Liver (tissue), 9 donors: ENCODE measurements around the gene CDH4. TPM values are rescaled to one million over a fixed set of nuclear protein-coding genes. Genes with fewer than 3 reads are reported as not detected.

Source experiments
- DNase-seq: peaks from one replicate; pipeline ENCODE4 v3.0.0-alpha.2; 2017; ENCODE audit warnings: low spot score
- H3K27ac ChIP-seq, 2 donors: one replicate each; pipeline ENCODE4 v1.7.0; 2013; ENCODE audit warnings: inconsistent platforms in 2 of 2, low read length in 2 of 2, control low read depth in 1 of 2, low read depth in 1 of 2, mild to moderate bottlenecking in 1 of 2
- H3K27me3 ChIP-seq, 4 donors: one replicate each; pipeline versions ENCODE4 v1.6.1 to v1.7.0; 2013; ENCODE audit warnings: low read length in 3 of 4, inconsistent platforms in 1 of 4, mild to moderate bottlenecking in 1 of 4, moderate library complexity in 1 of 4; ENCODE audit not compliant: control insufficient read depth in 4 of 4, insufficient read depth in 4 of 4
- H3K36me3 ChIP-seq, 4 donors: one replicate each; pipeline versions ENCODE4 v1.6.1 to v1.7.0; 2013; ENCODE audit warnings: low read length in 3 of 4, mild to moderate bottlenecking in 3 of 4, low read depth in 1 of 4, moderate library complexity in 1 of 4; ENCODE audit not compliant: control insufficient read depth in 4 of 4, insufficient read depth in 3 of 4
- H3K4me1 ChIP-seq, 4 donors: one replicate each; pipeline versions ENCODE4 v1.6.1 to v1.7.0; 2013; ENCODE audit warnings: low read length in 3 of 4, mild to moderate bottlenecking in 3 of 4, moderate library complexity in 1 of 4; ENCODE audit not compliant: control insufficient read depth in 4 of 4, insufficient read depth in 4 of 4
- H3K4me3 ChIP-seq, 3 donors: one replicate each; pipeline versions ENCODE4 v1.6.1 to v1.7.0; 2013; ENCODE audit warnings: low read length in 3 of 3, control low read depth in 1 of 3, low read depth in 1 of 3, mild to moderate bottlenecking in 1 of 3
- H3K9ac ChIP-seq, 2 donors: one replicate each; pipeline ENCODE4 v1.7.0; 2013; ENCODE audit warnings: low read length in 2 of 2, mild to moderate bottlenecking in 2 of 2, moderate library complexity in 2 of 2, control low read depth in 1 of 2, low read depth in 1 of 2
- H3K9me3 ChIP-seq, 4 donors: one replicate each; pipeline versions ENCODE4 v1.6.1 to v1.7.0; 2013; ENCODE audit warnings: low read length in 3 of 4; ENCODE audit not compliant: control insufficient read depth in 4 of 4
- ATF3 ChIP-seq: IDR thresholded peaks from 2 replicates; pipeline ENCODE4 v1.6.1; 2016; ENCODE audit warnings: antibody characterized with exemption
- CTCF ChIP-seq: fragments of 150-350 bp; IDR thresholded peaks from 2 replicates; pipeline ENCODE4 v1.5.1; 2017; ENCODE audit warnings: improper control_type of control experiment, low read depth, low read length; ENCODE audit not compliant: missing input control
- FOXA1 ChIP-seq: IDR thresholded peaks from 2 replicates; pipeline ENCODE4 v1.6.1; 2016; ENCODE audit warnings: antibody characterized with exemption
- FOXA2 ChIP-seq: IDR thresholded peaks from 2 replicates; pipeline ENCODE4 v1.6.1; 2016; ENCODE audit warnings: antibody characterized with exemption
- GABPA ChIP-seq, 2 donors: IDR thresholded peaks in 1 of 2; conservative IDR thresholded peaks in 1 of 2; 2 replicates each; pipeline ENCODE4 v1.6.1; 2016; ENCODE audit warnings: antibody characterized with exemption in 2 of 2, mild to moderate bottlenecking in 1 of 2, moderate library complexity in 1 of 2
- HNF4G ChIP-seq: IDR thresholded peaks from 2 replicates; pipeline ENCODE4 v1.6.1; 2016; ENCODE audit warnings: antibody characterized with exemption
- JUND ChIP-seq, 2 donors: IDR thresholded peaks; 2 replicates each; pipeline ENCODE4 v1.6.1; 2016; ENCODE audit warnings: antibody characterized with exemption in 2 of 2
- NR2F2 ChIP-seq: IDR thresholded peaks from 2 replicates; pipeline ENCODE4 v1.6.1; 2016; ENCODE audit warnings: antibody characterized with exemption
- RAD21 ChIP-seq, 2 donors: IDR thresholded peaks; 2 replicates each; pipeline ENCODE4 v1.6.1; 2016; ENCODE audit warnings: antibody characterized with exemption in 2 of 2, mild to moderate bottlenecking in 2 of 2
- RXRA ChIP-seq, 2 donors: IDR thresholded peaks; 2 replicates each; pipeline ENCODE4 v1.6.1; 2017 to 2018; ENCODE audit warnings: antibody characterized with exemption in 2 of 2, mild to moderate bottlenecking in 1 of 2
- SP1 ChIP-seq: IDR thresholded peaks from 2 replicates; pipeline ENCODE4 v1.6.1; 2018; ENCODE audit warnings: antibody characterized with exemption, mild to moderate bottlenecking
- YY1 ChIP-seq: IDR thresholded peaks from 2 replicates; pipeline ENCODE4 v1.6.1; 2016; ENCODE audit warnings: antibody characterized with exemption, mild to moderate bottlenecking
- ZBTB33 ChIP-seq: IDR thresholded peaks from 2 replicates; pipeline ENCODE4 v1.6.1; 2016; ENCODE audit warnings: antibody characterized with exemption
- WGBS: extraction: QIAGEN DNeasy Blood & Tissue Kit; methylation state at CpG from one replicate; pipeline ENCODE4 v1.1.7; 2013; 5-methylcytosine and 5-hydroxymethylcytosine counted together
- polyA plus RNA-seq, 2 donors: library from polyadenylated mRNA; stranded (reverse) in 1 of 2; unstranded in 1 of 2; fragments of 200-250 nt in 1 of 2; fragments of >200 nt in 1 of 2; fragmentation: Nextera tagmentation in 1 of 2; extraction: Ambion mirVana in 1 of 2; gene quantifications; one replicate each; pipeline versions ENCODE4 v1.2.1 to v1.2.3, GENCODE V29; 2013 to 2015
- total RNA-seq, 2 donors: library from RNA; depleted of rRNA; stranded (reverse); fragments of >200 nt; gene quantifications; one replicate each; pipeline ENCODE4 v1.2.3, GENCODE V29; 2014
- TF ChIP-seq, protein P1 (sequence below): IDR thresholded peaks from 2 replicates; pipeline ENCODE4 v1.6.1; 2016; ENCODE audit warnings: antibody characterized with exemption
- donor health status: healthy.
- donor health status: healthy.
- donor health status: healthy.
- donor health status: healthy.
- donor health status: healthy.

Gene CDH4
- total and polyA plus RNA-seq, 4 donors = 0.03 to 0.25 (median 0.19) TPM; not detected in 1

GRCh38 chr20:61845233-61845671, 593.2 kb downstream of the CDH4 start:
- Histone ChIP-seq H3K4me3 (no peak overlapping the region), H3K36me3 (no peaks in the 10 kb centered on the region), H3K27me3 (no peaks in the 10 kb centered on the region), H3K27ac (no peak overlapping the region), H3K4me1 (no peaks in the 10 kb centered on the region), H3K9me3 (no peaks in the 10 kb centered on the region), H3K9ac (no peak overlapping the region)
- WGBS = 48% methylated on average over 19 of the region's 19 CpGs
- DNase-seq = no peak
- TF ChIP-seq FOXA1 = no peak
- no peak for TF ChIP-seq CTCF
- no peak for TF ChIP-seq JUND (IDR thresholded peaks at IDR 0.05)
- no peak for TF ChIP-seq NR2F2
- TF ChIP-seq HNF4G = no peak
- no peak for TF ChIP-seq RXRA (IDR thresholded peaks at IDR 0.05)
- TF ChIP-seq YY1 = no peak
- no peak for TF ChIP-seq GABPA (IDR thresholded peaks at IDR 0.05 in 1 of 2, conservative IDR thresholded peaks at IDR 0.05 in 1 of 2)

DNA sequence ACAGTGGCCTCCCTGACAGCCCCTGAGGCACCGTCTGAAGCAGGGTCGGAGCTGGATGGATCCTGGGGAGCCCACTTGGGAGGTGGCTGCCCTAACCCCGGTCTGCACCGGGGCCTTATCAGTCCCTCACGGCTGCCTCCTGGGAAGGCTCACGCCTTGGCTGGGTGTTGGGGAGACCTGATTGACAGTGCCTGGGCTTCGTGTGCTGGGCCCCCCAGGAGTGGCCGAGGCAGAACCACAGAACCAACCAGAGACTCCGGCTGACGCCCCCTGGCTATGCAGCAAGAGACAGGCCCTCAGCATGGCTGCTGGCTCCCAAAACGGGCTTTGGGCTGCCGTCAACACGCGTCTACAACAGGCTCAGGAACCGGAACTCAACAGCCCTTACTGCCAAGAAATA, 594.0 kb downstream of the CDH4 start:
- TF ChIP-seq ZBTB33 (no peak), SP1 (no peak), NR2F2 (no peak), FOXA2 (no peak), RXRA (IDR thresholded peaks at IDR 0.05) (no peak), CTCF (no peak), RAD21 (IDR thresholded peaks at IDR 0.05) (no peak), YY1 (no peak), ATF3 (no peak), HNF4G (no peak), GABPA (IDR thresholded peaks at IDR 0.05 in 1 of 2, conservative IDR thresholded peaks at IDR 0.05 in 1 of 2) (no peak)
- TF ChIP-seq, protein P1, sequence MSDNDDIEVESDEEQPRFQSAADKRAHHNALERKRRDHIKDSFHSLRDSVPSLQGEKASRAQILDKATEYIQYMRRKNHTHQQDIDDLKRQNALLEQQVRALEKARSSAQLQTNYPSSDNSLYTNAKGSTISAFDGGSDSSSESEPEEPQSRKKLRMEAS = no peak
- Histone ChIP-seq H3K9me3 (no peaks in the 10 kb centered on the region), H3K4me3 (no peak overlapping the region), H3K36me3 (no peaks in the 10 kb centered on the region), H3K27me3 (no peaks in the 10 kb centered on the region), H3K9ac (no peak overlapping the region), H3K27ac (no peak overlapping the region), H3K4me1 (no peaks in the 10 kb centered on the region)
- no peak for DNase-seq
- 85% methylated on average over 15 of the region's 15 CpGs for WGBS
